Measurements from ENCODE around the gene ZNF681.
"Not testable (repeated sequence)": the region's sequence is repeated elsewhere in the genome, so short reads cannot be mapped to it uniquely, and the experiment has no call there.

Gene ZNF681

GRCh38 chr19:23699521-23699860 is 59.2 kb downstream of the ZNF681 start:
- Histone ChIP-seq H3K4me2 (ENCODE audit: low read length, poor library complexity, severe bottlenecking) (no peak overlapping the region), H3K9ac (ENCODE audit: low read length) (no peak overlapping the region), H3K14ac (ENCODE audit: low read length in 2 of 2) (no peak overlapping the region), H2BK15ac (ENCODE audit: low read depth, poor library complexity, severe bottlenecking) (no peak overlapping the region), H2BK12ac (ENCODE audit: low read length in 2 of 2) (no peak overlapping the region), H2BK120ac (ENCODE audit: low read depth, low read length) (no peak overlapping the region), H2AK5ac (ENCODE audit: low read length, severe bottlenecking) (no peak overlapping the region), H3K79me1 (replicated peaks; ENCODE audit: low read length, poor library complexity, severe bottlenecking) (no peaks in the 10 kb centered on the region), H3K36me3 (ENCODE audit: control insufficient read depth in 1 of 2, insufficient read depth in 2 of 2, low read depth in 1 of 2, low read length in 2 of 2) (no peaks in the 10 kb centered on the region), H3K4ac (ENCODE audit: low read depth in 1 of 2, low read length in 2 of 2) (no peak overlapping the region), H3K18ac (ENCODE audit: low read depth in 1 of 2, low read length in 2 of 2) (no peak overlapping the region), H3K4me1 (ENCODE audit: control insufficient read depth, insufficient read depth, low read depth, low read length) (no peaks in the 10 kb centered on the region), H2AFZ (ENCODE audit: low read depth, low read length) (no peak overlapping the region), H3K4me3 (ENCODE audit: insufficient read depth in 1 of 2, low read depth in 1 of 2, low read length in 2 of 2) (no peak overlapping the region), H2BK5ac (ENCODE audit: low read depth, low read length, poor library complexity, severe bottlenecking) (no peak overlapping the region), H4K8ac (ENCODE audit: low read length) (no peak overlapping the region), H4K91ac (ENCODE audit: low read length) (no peak overlapping the region), H3K23ac (ENCODE audit: low read length in 2 of 2) (no peak overlapping the region), H3K9me3 (ENCODE audit: control insufficient read depth, low read length) (peaks cover 41% of the 10 kb centered on the region), H3K27me3 (ENCODE audit: control insufficient read depth in 1 of 2, insufficient read depth in 1 of 2, low read length in 2 of 2) (no peaks in the 10 kb centered on the region), H3K27ac (ENCODE audit: low read length, poor library complexity, severe bottlenecking) (no peak overlapping the region)
- DNase-seq: no peak
- WGBS: 56% methylated on average over 2 of the region's 2 CpGs

- H3K79me1 ChIP-seq (replicated peaks; ENCODE audit: low read length, poor library complexity, severe bottlenecking): no peaks in the 10 kb centered on the region
- 72% methylated on average over 6 of the region's 6 CpGs for WGBS
Measured at GRCh38 chr19:23698711-23699520, 59.8 kb downstream of the ZNF681 start.

DNA sequence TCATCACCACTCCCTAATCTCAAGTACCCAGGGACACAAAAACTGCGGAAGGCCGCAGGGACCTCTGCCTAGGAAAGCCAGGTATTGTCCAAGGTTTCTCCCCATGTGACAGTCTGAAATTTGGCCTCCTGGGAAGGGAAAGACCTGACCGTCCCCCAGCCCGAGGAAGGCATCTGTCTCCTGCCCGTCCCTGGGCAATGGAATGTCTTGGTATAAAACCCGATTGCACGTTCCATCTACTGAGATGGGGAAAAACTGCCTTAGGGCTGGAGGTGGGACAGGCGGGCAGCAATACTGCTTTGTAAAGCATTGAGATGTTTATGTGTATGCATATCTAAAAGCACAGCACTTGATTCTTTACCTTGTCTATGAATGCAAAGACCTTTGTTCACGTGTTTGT is 65.8 kb downstream of the ZNF681 start:
- H3K4me2 ChIP-seq (ENCODE audit: low read length, poor library complexity, severe bottlenecking); H4K91ac ChIP-seq (ENCODE audit: low read length); H2BK15ac ChIP-seq (ENCODE audit: low read depth, poor library complexity, severe bottlenecking); H2BK12ac ChIP-seq (ENCODE audit: low read length in 2 of 2); H3K18ac ChIP-seq (ENCODE audit: low read depth in 1 of 2, low read length in 2 of 2); H2BK120ac ChIP-seq (ENCODE audit: low read depth, low read length); H3K36me3 ChIP-seq (ENCODE audit: control insufficient read depth in 1 of 2, insufficient read depth in 2 of 2, low read depth in 1 of 2, low read length in 2 of 2); H2BK5ac ChIP-seq (ENCODE audit: low read depth, low read length, poor library complexity, severe bottlenecking); DNase-seq; H3K14ac ChIP-seq (ENCODE audit: low read length in 2 of 2); H3K23ac ChIP-seq (ENCODE audit: low read length in 2 of 2); H3K27ac ChIP-seq (ENCODE audit: low read length, poor library complexity, severe bottlenecking); H2AK5ac ChIP-seq (ENCODE audit: low read length, severe bottlenecking); H2AFZ ChIP-seq (ENCODE audit: low read depth, low read length); H3K4me1 ChIP-seq (ENCODE audit: control insufficient read depth, insufficient read depth, low read depth, low read length); H3K79me1 ChIP-seq (replicated peaks; ENCODE audit: low read length, poor library complexity, severe bottlenecking); H4K8ac ChIP-seq (ENCODE audit: low read length); H3K27me3 ChIP-seq (ENCODE audit: control insufficient read depth in 1 of 2, insufficient read depth in 1 of 2, low read length in 2 of 2); H3K4ac ChIP-seq (ENCODE audit: low read depth in 1 of 2, low read length in 2 of 2); H3K4me3 ChIP-seq (ENCODE audit: insufficient read depth in 1 of 2, low read depth in 1 of 2, low read length in 2 of 2); H3K9ac ChIP-seq (ENCODE audit: low read length): not testable (repeated sequence)
- H3K9me3 ChIP-seq (ENCODE audit: control insufficient read depth, low read length): peaks cover 26% of the 10 kb centered on the region
- WGBS: 81% methylated on average over 6 of the region's 9 CpGs

More at GRCh38 chr19:23698711-23699520, 59.8 kb downstream of the ZNF681 start:
- Histone ChIP-seq H3K23ac (ENCODE audit: low read length in 2 of 2) (no peak overlapping the region), H3K27me3 (ENCODE audit: control insufficient read depth in 1 of 2, insufficient read depth in 1 of 2, low read length in 2 of 2) (no peaks in the 10 kb centered on the region), H2BK15ac (ENCODE audit: low read depth, poor library complexity, severe bottlenecking) (no peak overlapping the region), H2BK12ac (ENCODE audit: low read length in 2 of 2) (no peak overlapping the region), H2AFZ (ENCODE audit: low read depth, low read length) (no peak overlapping the region), H2BK120ac (ENCODE audit: low read depth, low read length) (no peak overlapping the region), H2AK5ac (ENCODE audit: low read length, severe bottlenecking) (no peak overlapping the region), H2BK5ac (ENCODE audit: low read depth, low read length, poor library complexity, severe bottlenecking) (no peak overlapping the region), H3K27ac (ENCODE audit: low read length, poor library complexity, severe bottlenecking) (no peak overlapping the region), H3K9ac (ENCODE audit: low read length) (no peak overlapping the region), H3K4ac (ENCODE audit: low read depth in 1 of 2, low read length in 2 of 2) (no peak overlapping the region), H3K18ac (ENCODE audit: low read depth in 1 of 2, low read length in 2 of 2) (no peak overlapping the region), H4K91ac (ENCODE audit: low read length) (no peak overlapping the region), H3K4me2 (ENCODE audit: low read length, poor library complexity, severe bottlenecking) (no peak overlapping the region), H3K9me3 (ENCODE audit: control insufficient read depth, low read length) (peaks cover 44% of the 10 kb centered on the region), H3K36me3 (ENCODE audit: control insufficient read depth in 1 of 2, insufficient read depth in 2 of 2, low read depth in 1 of 2, low read length in 2 of 2) (no peaks in the 10 kb centered on the region), H3K4me1 (ENCODE audit: control insufficient read depth, insufficient read depth, low read depth, low read length) (no peaks in the 10 kb centered on the region), H3K4me3 (ENCODE audit: insufficient read depth in 1 of 2, low read depth in 1 of 2, low read length in 2 of 2) (no peak overlapping the region), H4K8ac (ENCODE audit: low read length) (no peak overlapping the region), H3K14ac (ENCODE audit: low read length in 2 of 2) (no peak overlapping the region)
- DNase-seq: no peak

Data from mesenchymal stem cell (in vitro differentiated cells and primary cell).